Measurements from ENCODE around the gene RPP30. TPM values are rescaled to one million over a fixed set of nuclear protein-coding genes. Genes with fewer than 3 reads are reported as not detected.
"Not testable (repeated sequence)": the region's sequence is repeated elsewhere in the genome, so short reads cannot be mapped to it uniquely, and the experiment has no call there.

Gene RPP30
- total RNA-seq, 1 donor from 2014 or later = 85.5 TPM

GRCh38 chr10:90888387-90888786 lies 16.6 kb downstream of the RPP30 start:
- Histone ChIP-seq H3K36me3 (peaks cover 6% of the 10 kb centered on the region), H3F3A (ENCODE audit: low read depth) (no peaks in the 10 kb centered on the region), H4K20me1 (ENCODE audit: low read depth) (no peaks in the 10 kb centered on the region), H3K79me2 (ENCODE audit: low read depth) (no peaks in the 10 kb centered on the region), H3K27ac (no peak overlapping the region), H3K4me1 (no peaks in the 10 kb centered on the region), H3K9ac (no peak overlapping the region), H3K27me3 (no peaks in the 10 kb centered on the region), H2AFZ (replicated peaks) (no peak overlapping the region), H3K4me3 (no peak overlapping the region), H3K9me3 (ENCODE audit: low read depth) (no peaks in the 10 kb centered on the region), H3K4me2 (no peak overlapping the region)
- Mint-ChIP-seq H3K4me1 (no peaks in the 10 kb centered on the region), H3K9me3 (no peaks in the 10 kb centered on the region), H3K4me3 (no peak overlapping the region), H3K36me3 (peaks cover 24% of the 10 kb centered on the region), H3K27me3 (ENCODE audit: insufficient read depth, low read depth) (no peaks in the 10 kb centered on the region), H3K27ac (no peak overlapping the region)
- TF ChIP-seq EZH2phosphoT487 (IDR thresholded peaks at IDR 0.05) (no peak), EZH2 (IDR thresholded peaks at IDR 0.05) (no peak), CTCF (IDR thresholded peaks at IDR 0.05) (no peak)
- no peak for DNase-seq (ENCODE audit: low spot score)

- no peaks in the 10 kb centered on the region for H3K9me3 ChIP-seq (ENCODE audit: low read depth)
- no peak for TF ChIP-seq EZH2 (IDR thresholded peaks at IDR 0.05)
- no peak for TF ChIP-seq EZH2phosphoT487 (IDR thresholded peaks at IDR 0.05)
- TF ChIP-seq CTCF (IDR thresholded peaks at IDR 0.05) = no peak
- peaks cover 31% of the 10 kb centered on the region for H3K36me3 Mint-ChIP-seq
- peaks cover 7% of the 10 kb centered on the region for H3K36me3 ChIP-seq
- no peaks in the 10 kb centered on the region for H3F3A ChIP-seq (ENCODE audit: low read depth)
- H3K9me3 Mint-ChIP-seq = no peaks in the 10 kb centered on the region
- no peak overlapping the region for H3K4me3 ChIP-seq
- no peaks in the 10 kb centered on the region for H3K4me1 ChIP-seq
- no peaks in the 10 kb centered on the region for H3K79me2 ChIP-seq (ENCODE audit: low read depth)
- no peak overlapping the region for H2AFZ ChIP-seq (replicated peaks)
- H3K4me1 Mint-ChIP-seq = no peaks in the 10 kb centered on the region
- no peak for DNase-seq (ENCODE audit: low spot score)
- no peaks in the 10 kb centered on the region for H3K27me3 ChIP-seq
- no peak overlapping the region for H3K4me3 Mint-ChIP-seq
- no peak overlapping the region for H3K4me2 ChIP-seq
- no peak overlapping the region for H3K9ac ChIP-seq
- no peaks in the 10 kb centered on the region for H4K20me1 ChIP-seq (ENCODE audit: low read depth)
- no peak overlapping the region for H3K27ac ChIP-seq
- H3K27ac Mint-ChIP-seq = no peak overlapping the region
- H3K27me3 Mint-ChIP-seq (ENCODE audit: insufficient read depth, low read depth) = no peaks in the 10 kb centered on the region
Measured at GRCh38 chr10:90889636-90890035, 17.9 kb downstream of the RPP30 start.

- H3K27ac ChIP-seq = no peak overlapping the region
- H3K79me2 ChIP-seq (ENCODE audit: low read depth) = no peaks in the 10 kb centered on the region
- no peak for TF ChIP-seq EZH2 (IDR thresholded peaks at IDR 0.05)
- TF ChIP-seq EZH2phosphoT487 (IDR thresholded peaks at IDR 0.05) = no peak
- no peaks in the 10 kb centered on the region for H4K20me1 ChIP-seq (ENCODE audit: low read depth)
- no peaks in the 10 kb centered on the region for H3K4me1 ChIP-seq
- Mint-ChIP-seq H3K9me3 (no peaks in the 10 kb centered on the region), H3K4me1 (no peaks in the 10 kb centered on the region), H3K27ac (no peak overlapping the region), H3K36me3 (peaks cover 31% of the 10 kb centered on the region), H3K4me3 (no peak overlapping the region), H3K27me3 (ENCODE audit: insufficient read depth, low read depth) (no peaks in the 10 kb centered on the region)
- no peak overlapping the region for H3K4me3 ChIP-seq
- no peaks in the 10 kb centered on the region for H3K9me3 ChIP-seq (ENCODE audit: low read depth)
- H3F3A ChIP-seq (ENCODE audit: low read depth) = no peaks in the 10 kb centered on the region
- no peak overlapping the region for H2AFZ ChIP-seq (replicated peaks)
- peaks cover 12% of the 10 kb centered on the region for H3K36me3 ChIP-seq
- no peak overlapping the region for H3K4me2 ChIP-seq
- no peak overlapping the region for H3K9ac ChIP-seq
- H3K27me3 ChIP-seq = no peaks in the 10 kb centered on the region
- no peak for DNase-seq (ENCODE audit: low spot score)
Measured at GRCh38 chr10:90890347-90890746, 18.6 kb downstream of the RPP30 start.

GRCh38 chr10:90893190-90893589 lies 21.4 kb downstream of the RPP30 start:
- H3K4me3 Mint-ChIP-seq = no peak overlapping the region
- no peak overlapping the region for H3K27ac Mint-ChIP-seq
- no peaks in the 10 kb centered on the region for H3K27me3 Mint-ChIP-seq (ENCODE audit: insufficient read depth, low read depth)
- Histone ChIP-seq H3K4me2 (no peak overlapping the region), H3K4me3 (no peak overlapping the region), H3K36me3 (peaks cover 20% of the 10 kb centered on the region), H3K9ac (no peak overlapping the region), H2AFZ (replicated peaks) (no peak overlapping the region), H3K79me2 (ENCODE audit: low read depth) (no peaks in the 10 kb centered on the region), H3K4me1 (no peaks in the 10 kb centered on the region), H3K9me3 (ENCODE audit: low read depth) (no peaks in the 10 kb centered on the region), H3K27me3 (no peaks in the 10 kb centered on the region), H3K27ac (no peak overlapping the region), H3F3A (ENCODE audit: low read depth) (no peaks in the 10 kb centered on the region), H4K20me1 (ENCODE audit: low read depth) (no peaks in the 10 kb centered on the region)
- H3K4me1 Mint-ChIP-seq = no peaks in the 10 kb centered on the region
- H3K9me3 Mint-ChIP-seq = no peaks in the 10 kb centered on the region
- TF ChIP-seq EZH2phosphoT487 (IDR thresholded peaks at IDR 0.05) (no peak), CTCF (IDR thresholded peaks at IDR 0.05) (no peak), EZH2 (IDR thresholded peaks at IDR 0.05) (no peak)
- DNase-seq (ENCODE audit: low spot score) = no peak
- H3K36me3 Mint-ChIP-seq = peaks cover 27% of the 10 kb centered on the region

GRCh38 chr10:90896916-90897315 lies 25.1 kb downstream of the RPP30 start:
- H3K9ac ChIP-seq; H3K4me1 ChIP-seq; H2AFZ ChIP-seq (replicated peaks); H3K4me3 ChIP-seq; H3K27me3 Mint-ChIP-seq (ENCODE audit: insufficient read depth, low read depth); H3K4me1 Mint-ChIP-seq; H3K27me3 ChIP-seq; H3K79me2 ChIP-seq (ENCODE audit: low read depth); H3F3A ChIP-seq (ENCODE audit: low read depth); H3K9me3 Mint-ChIP-seq; DNase-seq (ENCODE audit: low spot score); H3K27ac Mint-ChIP-seq; H3K4me2 ChIP-seq; H3K9me3 ChIP-seq (ENCODE audit: low read depth); H3K27ac ChIP-seq; H3K4me3 Mint-ChIP-seq; H4K20me1 ChIP-seq (ENCODE audit: low read depth): not testable (repeated sequence)
- peaks cover 20% of the 10 kb centered on the region for H3K36me3 ChIP-seq
- peaks cover 16% of the 10 kb centered on the region for H3K36me3 Mint-ChIP-seq
